Measurements from ENCODE around the gene PIK3R3.

DNA sequence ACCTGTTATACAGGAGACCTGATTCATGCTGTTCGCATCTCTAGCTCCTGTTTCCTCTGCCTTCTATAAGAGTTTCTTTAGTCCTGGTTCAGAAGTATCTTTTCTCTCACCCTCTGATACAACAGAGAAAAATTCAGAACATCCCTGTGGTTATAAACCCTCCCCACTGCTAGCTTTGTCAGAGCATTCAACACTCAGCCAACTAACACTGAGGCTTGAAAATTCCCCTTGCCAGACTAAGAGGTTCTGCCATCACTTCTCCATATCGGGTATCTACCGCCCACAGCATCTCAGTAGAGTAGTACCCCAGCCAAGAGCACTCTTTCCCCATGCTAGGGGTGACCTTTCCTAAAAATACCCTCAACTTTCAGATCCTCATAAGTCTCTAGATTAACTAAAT, 19.6 kb upstream of the PIK3R3 start:
- no peak for TF ChIP-seq POLR2AphosphoS5 (IDR thresholded peaks at IDR 0.05; ENCODE audit: insufficient read depth, low read depth, low read length)
- no peak for TF ChIP-seq JUN (IDR thresholded peaks at IDR 0.05; ENCODE audit: borderline replicate concordance, insufficient read depth, insufficient read length, low read depth)
- TF ChIP-seq, protein P1, sequence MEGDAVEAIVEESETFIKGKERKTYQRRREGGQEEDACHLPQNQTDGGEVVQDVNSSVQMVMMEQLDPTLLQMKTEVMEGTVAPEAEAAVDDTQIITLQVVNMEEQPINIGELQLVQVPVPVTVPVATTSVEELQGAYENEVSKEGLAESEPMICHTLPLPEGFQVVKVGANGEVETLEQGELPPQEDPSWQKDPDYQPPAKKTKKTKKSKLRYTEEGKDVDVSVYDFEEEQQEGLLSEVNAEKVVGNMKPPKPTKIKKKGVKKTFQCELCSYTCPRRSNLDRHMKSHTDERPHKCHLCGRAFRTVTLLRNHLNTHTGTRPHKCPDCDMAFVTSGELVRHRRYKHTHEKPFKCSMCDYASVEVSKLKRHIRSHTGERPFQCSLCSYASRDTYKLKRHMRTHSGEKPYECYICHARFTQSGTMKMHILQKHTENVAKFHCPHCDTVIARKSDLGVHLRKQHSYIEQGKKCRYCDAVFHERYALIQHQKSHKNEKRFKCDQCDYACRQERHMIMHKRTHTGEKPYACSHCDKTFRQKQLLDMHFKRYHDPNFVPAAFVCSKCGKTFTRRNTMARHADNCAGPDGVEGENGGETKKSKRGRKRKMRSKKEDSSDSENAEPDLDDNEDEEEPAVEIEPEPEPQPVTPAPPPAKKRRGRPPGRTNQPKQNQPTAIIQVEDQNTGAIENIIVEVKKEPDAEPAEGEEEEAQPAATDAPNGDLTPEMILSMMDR (IDR thresholded peaks at IDR 0.05; ENCODE audit: extremely low read depth in 1 of 2, insufficient read depth in 1 of 2, low read depth in 1 of 2, low read length in 2 of 2): no peak
- TF ChIP-seq, protein P2, sequence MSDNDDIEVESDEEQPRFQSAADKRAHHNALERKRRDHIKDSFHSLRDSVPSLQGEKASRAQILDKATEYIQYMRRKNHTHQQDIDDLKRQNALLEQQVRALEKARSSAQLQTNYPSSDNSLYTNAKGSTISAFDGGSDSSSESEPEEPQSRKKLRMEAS (IDR thresholded peaks at IDR 0.05; ENCODE audit: insufficient read depth, insufficient read length): no peak
- no peak for TF ChIP-seq EZH2 (IDR thresholded peaks at IDR 0.05; ENCODE audit: borderline replicate concordance, low read depth, low read length, severe bottlenecking)
- TF ChIP-seq POLR2A (IDR thresholded peaks at IDR 0.05; ENCODE audit: low read depth, low read length): no peak
- TF ChIP-seq FOS (IDR thresholded peaks at IDR 0.05; ENCODE audit: borderline replicate concordance, insufficient read depth, low read length): no peak
- TF ChIP-seq GATA2 (IDR thresholded peaks at IDR 0.05; ENCODE audit: insufficient read depth, insufficient read length, low read depth, low read length): no peak
- no peak for TF ChIP-seq MYC (IDR thresholded peaks at IDR 0.05; ENCODE audit: low read depth, low read length)
